A673 (cell line): ENCODE results near the gene MGST3.

Source experiments
- EZH2 ChIP-seq: fragments of 200-600 bp; sonication (generic); IDR thresholded peaks from 2 replicates; pipeline ENCODE4 v1.6.1; 2017; ENCODE audit warnings: borderline replicate concordance, low read depth, mild to moderate bottlenecking, mixed read lengths, antibody characterized with exemption, low read length; ENCODE audit not compliant: poor library complexity, severe bottlenecking
- TF ChIP-seq, protein P1 (sequence below): fragments of 300-800, 200-600 bp; sonication (generic); conservative IDR thresholded peaks from 2 replicates; pipeline ENCODE4 v1.5.1; 2017; ENCODE audit warnings: low read depth, mild to moderate bottlenecking, antibody characterized with exemption, low read length, moderate library complexity, mixed read lengths

DNA sequence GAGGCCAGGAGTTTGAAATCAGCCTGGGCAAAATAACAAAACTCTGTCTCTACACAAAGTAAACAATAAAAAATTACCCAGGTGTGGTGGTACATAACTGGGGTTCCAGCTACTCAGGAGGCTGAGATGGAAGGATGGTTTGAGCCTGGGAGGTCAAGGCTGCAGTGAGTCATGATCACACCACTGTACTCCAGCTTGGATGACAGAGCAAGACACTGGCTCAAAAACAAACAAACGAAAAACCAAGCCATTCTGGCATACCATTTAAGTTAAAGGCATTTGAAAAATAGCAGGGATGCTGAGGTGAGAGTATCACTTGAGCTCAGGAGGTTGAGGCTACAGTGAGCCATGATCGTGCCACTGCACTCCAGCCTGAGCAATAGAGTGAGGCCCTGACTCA is 72.6 kb downstream of the MGST3 start:
- TF ChIP-seq, protein P1, sequence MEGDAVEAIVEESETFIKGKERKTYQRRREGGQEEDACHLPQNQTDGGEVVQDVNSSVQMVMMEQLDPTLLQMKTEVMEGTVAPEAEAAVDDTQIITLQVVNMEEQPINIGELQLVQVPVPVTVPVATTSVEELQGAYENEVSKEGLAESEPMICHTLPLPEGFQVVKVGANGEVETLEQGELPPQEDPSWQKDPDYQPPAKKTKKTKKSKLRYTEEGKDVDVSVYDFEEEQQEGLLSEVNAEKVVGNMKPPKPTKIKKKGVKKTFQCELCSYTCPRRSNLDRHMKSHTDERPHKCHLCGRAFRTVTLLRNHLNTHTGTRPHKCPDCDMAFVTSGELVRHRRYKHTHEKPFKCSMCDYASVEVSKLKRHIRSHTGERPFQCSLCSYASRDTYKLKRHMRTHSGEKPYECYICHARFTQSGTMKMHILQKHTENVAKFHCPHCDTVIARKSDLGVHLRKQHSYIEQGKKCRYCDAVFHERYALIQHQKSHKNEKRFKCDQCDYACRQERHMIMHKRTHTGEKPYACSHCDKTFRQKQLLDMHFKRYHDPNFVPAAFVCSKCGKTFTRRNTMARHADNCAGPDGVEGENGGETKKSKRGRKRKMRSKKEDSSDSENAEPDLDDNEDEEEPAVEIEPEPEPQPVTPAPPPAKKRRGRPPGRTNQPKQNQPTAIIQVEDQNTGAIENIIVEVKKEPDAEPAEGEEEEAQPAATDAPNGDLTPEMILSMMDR: no peak
- TF ChIP-seq EZH2: no peak
